ENCODE measurements around the gene IFNAR1. TPM values are rescaled to one million over a fixed set of nuclear protein-coding genes. Genes with fewer than 3 reads are reported as not detected.

The IFNAR1 gene
- polyA plus RNA-seq, 3 donors: 16.8 to 95.3 (median 56.2) TPM

GRCh38 chr21:33398361-33398760 lies 73.6 kb downstream of the IFNAR1 start:
- peaks cover 91% of the 10 kb centered on the region in 2 donors for H3K4me1 ChIP-seq (ENCODE audit: control insufficient read depth in 1 of 2, insufficient read depth in 2 of 2, low read length in 2 of 2)
- H3K9me3 ChIP-seq (replicated peaks in 1 of 2; ENCODE audit: control insufficient read depth in 1 of 2, insufficient read depth in 1 of 2, low read length in 2 of 2): no peaks in the 10 kb centered on the region
- H3K9ac ChIP-seq (ENCODE audit: insufficient read depth, low read length, poor library complexity, severe bottlenecking): no peak overlapping the region
- peaks cover 0 to 13% of the 10 kb centered on the region in 2 donors for H3K36me3 Mint-ChIP-seq
- H3K4me3 Mint-ChIP-seq: no peak overlapping the region
- intact Hi-C loops (cut with micrococcal nuclease): no loop called here
- H2AFZ ChIP-seq (ENCODE audit: insufficient read depth, low read depth, low read length, poor library complexity, severe bottlenecking): no peak overlapping the region
- peak overlapping the region in 5 of 7 donors; percentile 27 to 99 (median 92) for H3K27ac Mint-ChIP-seq
- no peaks in the 10 kb centered on the region for H3K27me3 ChIP-seq (ENCODE audit: control insufficient read depth in 2 of 2, insufficient read depth in 2 of 2, low read length in 2 of 2)
- peaks cover 0 to 4% (median 0%) of the 10 kb centered on the region in 3 donors for H3K27me3 Mint-ChIP-seq (ENCODE audit: low read depth in 3 of 3)
- no peaks in the 10 kb centered on the region for H3K36me3 ChIP-seq (replicated peaks in 1 of 2; ENCODE audit: control insufficient read depth in 1 of 2, insufficient read depth in 2 of 2, low read length in 2 of 2)
- TF ChIP-seq, protein P1, sequence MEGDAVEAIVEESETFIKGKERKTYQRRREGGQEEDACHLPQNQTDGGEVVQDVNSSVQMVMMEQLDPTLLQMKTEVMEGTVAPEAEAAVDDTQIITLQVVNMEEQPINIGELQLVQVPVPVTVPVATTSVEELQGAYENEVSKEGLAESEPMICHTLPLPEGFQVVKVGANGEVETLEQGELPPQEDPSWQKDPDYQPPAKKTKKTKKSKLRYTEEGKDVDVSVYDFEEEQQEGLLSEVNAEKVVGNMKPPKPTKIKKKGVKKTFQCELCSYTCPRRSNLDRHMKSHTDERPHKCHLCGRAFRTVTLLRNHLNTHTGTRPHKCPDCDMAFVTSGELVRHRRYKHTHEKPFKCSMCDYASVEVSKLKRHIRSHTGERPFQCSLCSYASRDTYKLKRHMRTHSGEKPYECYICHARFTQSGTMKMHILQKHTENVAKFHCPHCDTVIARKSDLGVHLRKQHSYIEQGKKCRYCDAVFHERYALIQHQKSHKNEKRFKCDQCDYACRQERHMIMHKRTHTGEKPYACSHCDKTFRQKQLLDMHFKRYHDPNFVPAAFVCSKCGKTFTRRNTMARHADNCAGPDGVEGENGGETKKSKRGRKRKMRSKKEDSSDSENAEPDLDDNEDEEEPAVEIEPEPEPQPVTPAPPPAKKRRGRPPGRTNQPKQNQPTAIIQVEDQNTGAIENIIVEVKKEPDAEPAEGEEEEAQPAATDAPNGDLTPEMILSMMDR (IDR thresholded peaks at IDR 0.05): no peak
- peaks cover 22% of the 10 kb centered on the region for H3K79me2 ChIP-seq (ENCODE audit: insufficient read depth, low read length)
- H3K4me3 ChIP-seq (replicated peaks in 1 of 3; ENCODE audit: low read depth in 2 of 3, low read length in 3 of 3): no peak overlapping the region
- 97% methylated on average over 4 of the region's 5 CpGs for WGBS (ENCODE audit: insufficient coverage)
- H3K4me2 ChIP-seq (replicated peaks; ENCODE audit: extremely low read depth, low read length, poor library complexity, severe bottlenecking): no peak overlapping the region
- no peaks in the 10 kb centered on the region for H4K20me1 ChIP-seq (ENCODE audit: insufficient read depth, low read length)
- peak overlapping the region in 1 of 2 donors; percentile 51 for H3K27ac ChIP-seq (ENCODE audit: low read depth in 1 of 2, low read length in 2 of 2)
- H3K4me1 Mint-ChIP-seq: peaks cover 79% of the 10 kb centered on the region
- DNase-seq: no peak
- peaks cover 0 to 1% (median 0%) of the 10 kb centered on the region in 7 donors for H3K9me3 Mint-ChIP-seq

DNA sequence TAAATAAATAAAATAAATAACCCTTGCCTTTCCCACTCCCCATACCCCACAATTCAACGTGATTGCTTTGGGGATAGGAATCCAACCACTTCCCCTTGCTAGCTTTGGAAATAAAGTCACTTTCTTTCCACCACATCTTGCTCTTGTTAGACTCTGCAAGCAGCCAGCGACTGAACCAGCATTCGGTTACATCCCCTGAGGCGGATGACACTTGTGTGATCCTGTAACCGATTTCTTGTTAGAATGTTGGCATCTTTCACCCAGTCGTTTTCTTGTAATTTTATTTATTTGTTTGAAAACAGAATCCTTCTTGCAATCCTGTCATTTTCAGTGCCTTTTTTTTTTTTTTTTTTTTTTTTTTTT lies 76.8 kb downstream of the IFNAR1 start:
- H3K4me3 ChIP-seq (replicated peaks in 1 of 3; ENCODE audit: low read depth in 2 of 3, low read length in 3 of 3): peak overlapping the region in 2 of 3 experiments; percentile 56 to 99
- TF ChIP-seq, protein P1 (IDR thresholded peaks at IDR 0.05): no peak
- Mint-ChIP-seq H3K36me3 (peaks cover 26 to 36% of the 10 kb centered on the region in 2 donors), H3K4me3 (peak overlapping the region; percentile 76 to 86), H3K27ac (peak overlapping the region; percentile 99 to 100 (median 99)), H3K27me3 (ENCODE audit: low read depth in 3 of 3) (peaks cover 0 to 4% (median 0%) of the 10 kb centered on the region in 3 donors), H3K9me3 (peaks cover 0 to 2% (median 0%) of the 10 kb centered on the region in 7 donors), H3K4me1 (peaks cover 68% of the 10 kb centered on the region)
- intact Hi-C loops (cut with micrococcal nuclease): loop anchor here (5.0 kb wide), 2 partner anchors 39 to 204 kb away; no protein-coding TSS in a partner anchor
- peak overlapping the region; percentile 98 to 100 for H3K27ac ChIP-seq (ENCODE audit: low read depth in 1 of 2, low read length in 2 of 2)
- peak; percentile 67 to 69 (median 68) for DNase-seq
- H3K9ac ChIP-seq (ENCODE audit: insufficient read depth, low read length, poor library complexity, severe bottlenecking): peak overlapping the region; percentile 100
- H3K4me1 ChIP-seq (ENCODE audit: control insufficient read depth in 1 of 2, insufficient read depth in 2 of 2, low read length in 2 of 2): peaks cover 82 to 83% of the 10 kb centered on the region in 2 donors
- peaks cover 40% of the 10 kb centered on the region for H3K79me2 ChIP-seq (ENCODE audit: insufficient read depth, low read length)
- peaks cover 11 to 15% of the 10 kb centered on the region in 2 donors for H3K36me3 ChIP-seq (replicated peaks in 1 of 2; ENCODE audit: control insufficient read depth in 1 of 2, insufficient read depth in 2 of 2, low read length in 2 of 2)
- H3K9me3 ChIP-seq (replicated peaks in 1 of 2; ENCODE audit: control insufficient read depth in 1 of 2, insufficient read depth in 1 of 2, low read length in 2 of 2): no peaks in the 10 kb centered on the region
- H3K4me2 ChIP-seq (replicated peaks; ENCODE audit: extremely low read depth, low read length, poor library complexity, severe bottlenecking): peak overlapping the region; percentile 64
- no peaks in the 10 kb centered on the region for H3K27me3 ChIP-seq (ENCODE audit: control insufficient read depth in 2 of 2, insufficient read depth in 2 of 2, low read length in 2 of 2)
- no peak overlapping the region for H2AFZ ChIP-seq (ENCODE audit: insufficient read depth, low read depth, low read length, poor library complexity, severe bottlenecking)
- WGBS (ENCODE audit: insufficient coverage): no CpG with 5 or more reads among the region's 6 CpGs
- peaks cover 29% of the 10 kb centered on the region for H4K20me1 ChIP-seq (ENCODE audit: insufficient read depth, low read length)
